Femur (tissue), 1 donor: Measurements from ENCODE around the gene ESPNL.
A peak's percentile ranks its signal among the peaks of the same experiment; 100 is the strongest.
"Not testable (repeated sequence)": the region's sequence is repeated elsewhere in the genome, so short reads cannot be mapped to it uniquely, and the experiment has no call there.

ENCODE experiments used
- DNase-seq: peaks from one replicate; pipeline ENCODE4 v3.0.0-alpha.2; 2017

The ESPNL gene

GRCh38 chr2:238100821-238101771 is 956 bp downstream of the ESPNL start:
- peak; percentile 17 for DNase-seq

- DNase-seq: no peak
Measured at GRCh38 chr2:238101891-238102841, 2.0 kb downstream of the ESPNL start.

- DNase-seq: no peak
Measured at GRCh38 chr2:238102865-238103264, 2.7 kb downstream of the ESPNL start.

GRCh38 chr2:238103465-238104225 is 3.5 kb downstream of the ESPNL start:
- DNase-seq: no peak

- no peak for DNase-seq
Measured at GRCh38 chr2:238104226-238104690, 4.1 kb downstream of the ESPNL start.

- no peak for DNase-seq
Measured at GRCh38 chr2:238104691-238105371, 4.7 kb downstream of the ESPNL start.

- peak; percentile 18 for DNase-seq
Measured at GRCh38 chr2:238105506-238106338, 5.6 kb downstream of the ESPNL start.

GRCh38 chr2:238106339-238106697 is 6.2 kb downstream of the ESPNL start:
- DNase-seq: no peak

GRCh38 chr2:238106698-238107524 is 6.8 kb downstream of the ESPNL start:
- DNase-seq: peak; percentile 26

- peak; percentile 20 for DNase-seq
Measured at GRCh38 chr2:238107525-238108422, 7.6 kb downstream of the ESPNL start.

GRCh38 chr2:238108423-238109183 is 8.5 kb downstream of the ESPNL start:
- DNase-seq: peak; percentile 52

GRCh38 chr2:238113611-238114010 is 13.5 kb downstream of the ESPNL start:
- no peak for DNase-seq

GRCh38 chr2:238114331-238114841 is 14.2 kb downstream of the ESPNL start:
- no peak for DNase-seq

- no peak for DNase-seq
Measured at GRCh38 chr2:238114851-238115660, 14.9 kb downstream of the ESPNL start.

- not testable (repeated sequence) for DNase-seq
Measured at GRCh38 chr2:238115709-238116108, 15.6 kb downstream of the ESPNL start.

GRCh38 chr2:238116298-238117198 is 16.4 kb downstream of the ESPNL start:
- no peak for DNase-seq
